LNCaP clone FGC (cell line): ENCODE measurements around the gene IRF2BP1.
"Not testable (repeated sequence)": the region's sequence is repeated elsewhere in the genome, so short reads cannot be mapped to it uniquely, and the experiment has no call there.

Experiments used
- DNase-seq: peaks from one replicate; pipeline ENCODE4 v3.0.0-alpha.2; 2011; ENCODE audit warnings: low read depth
- H3K4me3 ChIP-seq: 2 replicates; pipeline ENCODE4 v1.5.1; 2011; ENCODE audit warnings: mild to moderate bottlenecking, low read depth, low read length, control low read depth
- TF ChIP-seq, protein P1 (sequence below): IDR thresholded peaks from 2 replicates; pipeline ENCODE4 v1.5.1; 2012; ENCODE audit warnings: mild to moderate bottlenecking; ENCODE audit not compliant: control insufficient read depth, insufficient read depth; ENCODE audit errors: extremely low read depth

IRF2BP1 gene

DNA sequence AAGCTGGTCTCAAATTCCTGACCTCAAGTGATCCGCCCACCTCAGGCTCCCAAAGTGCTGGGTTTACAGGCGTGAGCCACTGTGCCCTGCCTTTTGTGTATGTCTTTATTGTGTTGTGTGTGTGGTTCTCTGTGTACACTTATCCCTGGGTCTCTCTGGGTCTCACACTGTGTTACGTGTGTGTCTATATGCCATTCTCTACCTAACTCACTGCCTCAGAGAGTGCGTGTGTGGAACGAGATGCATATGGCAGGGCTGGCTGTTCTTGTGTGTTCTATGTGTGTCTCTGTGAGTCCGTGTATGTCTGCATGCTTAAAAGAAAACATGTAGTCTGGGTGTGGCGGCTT, 11.3 kb downstream of the IRF2BP1 start:
- no peak overlapping the region for H3K4me3 ChIP-seq
- no peak for DNase-seq
- TF ChIP-seq, protein P1, sequence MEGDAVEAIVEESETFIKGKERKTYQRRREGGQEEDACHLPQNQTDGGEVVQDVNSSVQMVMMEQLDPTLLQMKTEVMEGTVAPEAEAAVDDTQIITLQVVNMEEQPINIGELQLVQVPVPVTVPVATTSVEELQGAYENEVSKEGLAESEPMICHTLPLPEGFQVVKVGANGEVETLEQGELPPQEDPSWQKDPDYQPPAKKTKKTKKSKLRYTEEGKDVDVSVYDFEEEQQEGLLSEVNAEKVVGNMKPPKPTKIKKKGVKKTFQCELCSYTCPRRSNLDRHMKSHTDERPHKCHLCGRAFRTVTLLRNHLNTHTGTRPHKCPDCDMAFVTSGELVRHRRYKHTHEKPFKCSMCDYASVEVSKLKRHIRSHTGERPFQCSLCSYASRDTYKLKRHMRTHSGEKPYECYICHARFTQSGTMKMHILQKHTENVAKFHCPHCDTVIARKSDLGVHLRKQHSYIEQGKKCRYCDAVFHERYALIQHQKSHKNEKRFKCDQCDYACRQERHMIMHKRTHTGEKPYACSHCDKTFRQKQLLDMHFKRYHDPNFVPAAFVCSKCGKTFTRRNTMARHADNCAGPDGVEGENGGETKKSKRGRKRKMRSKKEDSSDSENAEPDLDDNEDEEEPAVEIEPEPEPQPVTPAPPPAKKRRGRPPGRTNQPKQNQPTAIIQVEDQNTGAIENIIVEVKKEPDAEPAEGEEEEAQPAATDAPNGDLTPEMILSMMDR: no peak

DNA sequence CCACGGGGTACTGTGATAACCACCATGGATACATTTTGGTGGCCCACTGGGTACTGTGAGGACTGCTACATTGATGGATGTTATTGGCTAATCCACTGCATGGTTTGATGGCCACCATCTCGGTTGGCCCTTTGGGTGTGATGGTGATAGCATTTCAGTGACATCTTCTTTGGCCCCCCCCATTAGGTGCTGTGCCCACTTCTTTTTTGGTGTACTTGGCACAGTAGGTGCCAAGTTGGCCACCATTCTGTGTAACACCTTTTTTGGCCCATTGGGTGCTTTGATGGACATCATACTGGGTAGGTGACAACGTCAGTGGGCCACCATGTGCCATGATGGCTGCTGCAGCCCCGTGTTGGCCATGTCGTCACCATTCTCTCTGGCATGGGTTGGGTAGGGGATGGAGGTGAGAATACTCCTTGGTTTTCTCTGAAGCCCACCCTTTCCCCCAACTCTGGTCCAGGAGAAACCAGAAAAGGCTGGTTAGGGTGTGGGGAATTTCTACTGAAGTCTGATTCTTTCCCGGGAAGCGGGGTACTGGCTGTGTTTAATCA, 12.6 kb downstream of the IRF2BP1 start:
- TF ChIP-seq, protein P1: no peak
- DNase-seq: no peak
- H3K4me3 ChIP-seq: no peak overlapping the region

DNA sequence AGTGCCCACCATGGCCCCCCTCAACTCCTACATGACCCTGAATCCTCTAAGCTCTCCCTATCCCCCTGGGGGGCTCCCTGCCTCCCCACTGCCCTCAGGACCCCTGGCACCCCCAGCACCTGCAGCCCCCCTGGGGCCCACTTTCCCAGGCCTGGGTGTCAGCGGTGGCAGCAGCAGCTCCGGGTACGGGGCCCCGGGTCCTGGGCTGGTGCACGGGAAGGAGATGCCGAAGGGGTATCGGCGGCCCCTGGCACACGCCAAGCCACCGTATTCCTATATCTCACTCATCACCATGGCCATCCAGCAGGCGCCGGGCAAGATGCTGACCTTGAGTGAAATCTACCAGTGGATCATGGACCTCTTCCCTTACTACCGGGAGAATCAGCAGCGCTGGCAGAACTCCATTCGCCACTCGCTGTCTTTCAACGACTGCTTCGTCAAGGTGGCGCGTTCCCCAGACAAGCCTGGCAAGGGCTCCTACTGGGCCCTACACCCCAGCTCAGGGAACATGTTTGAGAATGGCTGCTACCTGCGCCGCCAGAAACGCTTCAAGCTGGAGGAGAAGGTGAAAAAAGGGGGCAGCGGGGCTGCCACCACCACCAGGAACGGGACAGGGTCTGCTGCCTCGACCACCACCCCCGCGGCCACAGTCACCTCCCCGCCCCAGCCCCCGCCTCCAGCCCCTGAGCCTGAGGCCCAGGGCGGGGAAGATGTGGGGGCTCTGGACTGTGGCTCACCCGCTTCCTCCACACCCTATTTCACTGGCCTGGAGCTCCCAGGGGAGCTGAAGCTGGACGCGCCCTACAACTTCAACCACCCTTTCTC, 13.6 kb downstream of the IRF2BP1 start:
- TF ChIP-seq, protein P1: no peak
- DNase-seq: no peak

DNA sequence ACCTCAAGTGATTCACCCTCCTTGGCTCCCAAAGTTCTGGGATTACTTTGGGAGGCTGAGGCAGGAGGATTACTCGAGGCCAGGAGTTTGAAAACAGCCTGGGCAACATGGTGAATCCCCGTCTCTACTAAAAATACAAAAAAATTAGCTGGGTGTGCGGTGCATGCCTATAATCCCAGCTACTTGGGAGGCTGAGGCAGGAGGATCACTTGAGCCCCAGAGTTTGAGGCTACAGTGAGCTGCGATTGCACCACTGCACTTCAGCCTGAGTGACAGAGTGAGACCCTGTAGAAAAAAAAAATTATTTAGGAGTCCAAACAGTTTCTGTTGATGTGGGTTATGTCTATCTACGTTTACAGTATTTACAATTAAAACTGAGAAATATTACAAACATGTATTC, 15.1 kb downstream of the IRF2BP1 start:
- TF ChIP-seq, protein P1: no peak
- no peak overlapping the region for H3K4me3 ChIP-seq
- DNase-seq: no peak

More for the DNA sequence above, 13.6 kb downstream of the IRF2BP1 start:
- H3K4me3 ChIP-seq: no peak overlapping the region

DNA sequence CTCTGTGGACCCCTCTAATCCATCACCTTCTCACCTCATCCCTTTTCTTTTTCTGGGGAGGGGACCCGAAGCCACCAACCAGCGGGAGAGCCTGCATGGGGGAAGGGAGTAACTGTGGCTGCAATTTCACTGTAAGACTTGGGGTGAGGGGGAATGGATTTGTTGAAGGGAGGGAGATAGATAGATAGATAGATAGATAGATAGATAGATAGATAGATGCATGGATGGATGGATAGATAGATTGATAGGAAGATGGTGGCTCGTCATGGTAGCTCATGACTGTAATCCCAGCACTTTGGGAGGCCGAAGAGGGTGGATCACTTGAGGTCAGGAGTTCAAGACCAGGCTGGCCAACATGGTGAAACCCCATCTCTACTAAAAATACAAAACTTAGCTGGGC, 18.7 kb downstream of the IRF2BP1 start:
- DNase-seq, H3K4me3 ChIP-seq: not testable (repeated sequence)

DNA sequence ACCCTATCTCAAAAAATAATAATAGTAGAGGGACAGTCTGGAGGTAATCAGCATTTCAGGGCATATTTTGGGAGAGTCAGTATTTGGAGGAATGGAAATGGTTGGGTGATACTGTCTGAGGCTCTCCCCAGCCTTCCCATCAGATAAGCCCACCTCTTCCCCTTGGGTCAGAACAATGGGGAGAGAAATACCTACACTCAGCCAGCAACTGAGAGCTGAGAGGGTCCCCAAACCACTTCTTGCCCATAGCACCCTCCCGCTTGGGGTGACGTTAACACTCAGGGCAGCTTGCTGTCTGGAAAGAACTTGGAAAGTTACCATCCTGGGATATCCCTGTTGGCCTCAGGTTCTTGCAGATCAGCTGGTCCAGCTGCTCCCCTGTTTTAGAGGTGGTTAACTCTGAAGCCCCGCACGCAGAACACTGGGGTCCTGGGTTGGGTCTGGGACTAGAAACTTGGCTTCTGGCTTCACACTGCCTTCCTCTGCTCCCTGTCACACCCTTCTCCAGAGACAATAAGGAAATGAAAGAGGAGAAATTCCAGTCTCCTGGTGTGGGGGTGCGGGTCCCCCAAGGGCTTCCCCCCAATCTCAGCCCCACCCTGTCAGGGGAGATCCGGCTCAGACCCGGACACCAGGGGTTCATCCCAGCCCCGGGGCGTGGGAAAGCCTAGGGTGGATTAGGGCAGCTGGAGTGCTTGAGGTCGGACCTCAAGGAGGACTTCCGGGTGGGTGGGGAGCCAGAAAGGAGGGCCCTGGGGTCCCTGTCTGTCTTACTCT, 19.4 kb downstream of the IRF2BP1 start:
- DNase-seq: no peak
- TF ChIP-seq, protein P1: no peak

DNA sequence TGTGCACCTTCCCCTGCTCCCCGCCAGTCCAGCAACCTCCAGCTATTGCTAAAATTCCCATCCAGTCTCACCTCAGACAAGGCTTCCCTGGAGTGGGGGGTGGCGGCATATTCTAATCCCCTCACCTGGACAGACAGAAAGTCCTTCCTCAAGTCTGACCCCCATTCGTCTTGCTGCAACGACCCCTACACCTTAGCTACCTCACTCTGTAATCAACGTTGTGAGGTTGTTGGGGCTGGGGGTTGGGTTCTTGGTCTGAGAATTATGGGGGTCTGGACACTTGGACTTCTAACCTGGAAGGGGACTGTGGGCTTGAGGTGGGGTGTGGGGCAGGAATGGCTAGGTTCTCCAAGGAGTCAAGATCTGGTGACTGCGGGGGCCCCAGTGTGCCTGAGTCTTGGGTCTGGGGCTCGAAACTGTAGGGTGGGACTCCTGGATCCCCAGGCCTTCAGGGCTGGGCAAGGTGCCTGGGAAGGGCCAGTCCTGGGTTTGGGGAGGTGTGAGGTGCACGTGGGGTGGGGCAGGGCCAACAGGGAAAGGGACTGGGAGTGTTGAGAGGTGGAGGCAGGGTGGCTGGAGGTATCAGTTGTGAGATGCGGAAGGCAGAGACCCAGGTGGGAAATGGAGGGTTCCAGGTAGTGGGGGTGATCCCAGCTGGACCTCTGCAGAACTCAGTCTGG, 20.5 kb downstream of the IRF2BP1 start:
- TF ChIP-seq, protein P1: no peak

More for the DNA sequence above, 19.4 kb downstream of the IRF2BP1 start:
- no peak overlapping the region for H3K4me3 ChIP-seq

More for the DNA sequence above, 20.5 kb downstream of the IRF2BP1 start:
- no peak for DNase-seq
- no peak overlapping the region for H3K4me3 ChIP-seq
